ENCODE results near the gene L3MBTL4.

Gene L3MBTL4

DNA sequence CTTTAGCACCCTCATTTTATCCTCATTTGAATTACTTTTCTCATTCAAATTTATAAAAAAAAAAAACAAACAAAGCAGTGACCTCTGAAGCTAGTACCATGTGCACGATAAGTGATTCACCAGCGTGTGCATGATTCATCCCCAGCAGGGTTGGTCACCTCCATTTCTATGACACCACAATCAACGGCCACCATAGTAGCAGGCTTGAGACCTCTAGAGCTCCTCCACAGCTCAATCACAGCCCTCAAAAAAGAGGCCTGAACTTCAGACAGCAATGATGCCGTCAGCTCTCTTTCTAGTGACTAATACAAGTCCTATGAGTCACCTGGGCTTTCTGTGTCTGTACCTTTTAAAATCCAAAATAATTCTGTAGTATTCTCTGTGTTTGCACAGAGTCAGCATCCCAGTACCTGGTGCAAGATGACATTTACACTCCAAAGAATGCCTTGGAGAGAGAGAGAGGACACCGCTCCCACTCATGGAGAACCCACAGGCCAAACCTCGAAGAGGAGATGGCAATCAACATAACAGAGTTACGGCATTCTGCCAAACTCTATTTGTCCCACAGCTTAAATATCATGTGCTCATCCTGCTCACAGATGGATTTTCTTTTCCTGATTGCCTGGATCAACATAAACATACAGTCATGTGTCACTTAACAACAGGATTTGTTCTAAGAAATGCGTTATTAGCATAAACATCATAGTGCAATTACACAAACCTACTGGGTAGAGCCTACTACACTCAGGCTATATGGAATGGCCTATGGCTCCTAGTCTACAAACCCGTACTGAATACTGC lies 58.7 kb downstream of the L3MBTL4 start:
- no peaks in the 10 kb centered on the region for H3K36me3 ChIP-seq (ENCODE audit: control insufficient read depth, insufficient read depth, low read length)
- H3K27me3 ChIP-seq (ENCODE audit: control insufficient read depth, insufficient read depth, low read length) = no peaks in the 10 kb centered on the region
- no peak overlapping the region for H3K4me3 ChIP-seq (ENCODE audit: low read depth, low read length)
- no peaks in the 10 kb centered on the region for H3K9me3 ChIP-seq (ENCODE audit: control insufficient read depth, insufficient read depth, low read length)
- H3K4me1 ChIP-seq (ENCODE audit: control insufficient read depth, insufficient read depth, low read length) = peaks cover 19% of the 10 kb centered on the region
- no peak overlapping the region for H3K9ac ChIP-seq (ENCODE audit: low read depth, low read length)

DNA sequence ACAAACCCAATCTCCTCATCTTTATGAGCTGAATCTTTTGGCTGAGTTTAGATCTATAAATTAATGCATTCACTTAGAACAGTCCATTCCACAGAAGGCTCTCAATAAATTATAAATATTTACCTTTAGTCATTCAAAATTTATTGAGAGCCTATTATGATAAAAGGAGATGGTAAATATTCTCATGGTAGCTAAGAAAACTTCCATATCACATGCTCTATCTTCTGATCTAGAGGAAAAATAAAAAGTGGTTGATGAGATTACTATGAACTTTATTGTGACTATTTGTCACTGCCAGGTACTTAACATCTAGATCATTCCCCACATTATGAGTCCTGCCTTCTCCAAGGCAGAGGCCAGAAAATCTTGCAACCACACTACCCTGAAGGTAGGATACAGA lies 62.4 kb downstream of the L3MBTL4 start:
- H3K36me3 ChIP-seq (ENCODE audit: control insufficient read depth, insufficient read depth, low read length) = no peaks in the 10 kb centered on the region
- no peaks in the 10 kb centered on the region for H3K9me3 ChIP-seq (ENCODE audit: control insufficient read depth, insufficient read depth, low read length)
- H3K27me3 ChIP-seq (ENCODE audit: control insufficient read depth, insufficient read depth, low read length) = no peaks in the 10 kb centered on the region
- H3K4me3 ChIP-seq (ENCODE audit: low read depth, low read length) = no peak overlapping the region
- peaks cover 5% of the 10 kb centered on the region for H3K4me1 ChIP-seq (ENCODE audit: control insufficient read depth, insufficient read depth, low read length)
- no peak overlapping the region for H3K9ac ChIP-seq (ENCODE audit: low read depth, low read length)

DNA sequence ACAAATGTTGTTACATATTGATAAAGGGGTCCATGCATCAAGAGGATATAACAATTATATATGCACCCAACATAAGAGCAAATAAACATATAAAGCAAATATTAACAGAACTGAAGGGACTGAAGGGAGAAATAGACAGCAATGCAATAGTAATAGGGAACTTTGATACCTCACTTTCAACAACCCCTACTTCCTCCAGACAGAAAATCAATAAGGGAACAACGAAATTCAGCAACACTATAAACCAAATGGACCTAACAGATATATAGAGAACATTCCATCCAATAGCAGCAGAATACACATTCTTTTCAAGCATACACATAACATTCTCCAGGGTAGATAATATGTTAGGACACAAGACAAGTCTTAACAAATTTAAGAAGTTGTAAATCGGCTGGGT lies 71.7 kb downstream of the L3MBTL4 start:
- Histone ChIP-seq H3K4me3 (ENCODE audit: low read depth, low read length) (no peak overlapping the region), H3K27me3 (ENCODE audit: control insufficient read depth, insufficient read depth, low read length) (no peaks in the 10 kb centered on the region), H3K36me3 (ENCODE audit: control insufficient read depth, insufficient read depth, low read length) (no peaks in the 10 kb centered on the region), H3K4me1 (ENCODE audit: control insufficient read depth, insufficient read depth, low read length) (no peaks in the 10 kb centered on the region), H3K9me3 (ENCODE audit: control insufficient read depth, insufficient read depth, low read length) (no peaks in the 10 kb centered on the region), H3K9ac (ENCODE audit: low read depth, low read length) (no peak overlapping the region)

DNA sequence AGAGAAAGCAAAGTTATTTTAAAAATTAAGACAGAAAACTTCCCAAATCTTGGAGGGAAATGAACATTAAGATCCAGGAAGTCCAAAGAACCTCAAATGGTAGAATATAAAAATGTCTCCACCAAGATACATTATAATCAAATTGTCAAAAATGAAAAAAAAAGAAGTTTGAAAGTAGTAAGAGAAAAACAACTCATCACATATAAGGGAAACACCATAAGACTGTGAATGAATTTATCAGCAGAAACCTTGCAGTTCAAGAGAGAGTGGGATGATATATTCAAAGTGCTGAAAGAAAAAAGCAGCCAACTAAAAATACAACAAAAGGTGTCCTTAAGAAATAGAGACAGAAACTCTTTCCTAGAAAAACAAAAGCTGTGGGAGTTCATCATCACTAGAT lies 73.0 kb downstream of the L3MBTL4 start:
- no peaks in the 10 kb centered on the region for H3K4me1 ChIP-seq (ENCODE audit: control insufficient read depth, insufficient read depth, low read length)
- no peaks in the 10 kb centered on the region for H3K36me3 ChIP-seq (ENCODE audit: control insufficient read depth, insufficient read depth, low read length)
- H3K9me3 ChIP-seq (ENCODE audit: control insufficient read depth, insufficient read depth, low read length) = no peaks in the 10 kb centered on the region
- H3K27me3 ChIP-seq (ENCODE audit: control insufficient read depth, insufficient read depth, low read length) = no peaks in the 10 kb centered on the region
- no peak overlapping the region for H3K9ac ChIP-seq (ENCODE audit: low read depth, low read length)
- H3K4me3 ChIP-seq (ENCODE audit: low read depth, low read length) = no peak overlapping the region

DNA sequence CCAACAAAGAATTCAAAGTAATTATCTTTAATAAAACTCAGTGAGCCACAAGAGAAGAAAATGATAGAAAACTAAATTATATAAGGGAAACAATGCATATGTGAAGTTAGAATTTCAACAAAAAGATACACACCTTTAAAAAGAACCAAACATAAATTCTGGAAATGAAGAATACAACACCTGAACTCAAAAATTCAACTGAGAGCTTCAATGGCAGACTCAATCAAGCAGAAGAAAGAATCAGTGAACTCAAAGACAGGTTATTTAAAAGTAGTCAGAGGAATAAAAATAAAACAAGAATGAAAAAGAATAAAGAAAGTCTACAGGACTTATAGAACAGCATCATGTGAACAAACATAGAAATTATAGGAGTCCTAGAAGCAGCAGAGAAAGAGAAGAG lies 73.4 kb downstream of the L3MBTL4 start:
- H3K4me1 ChIP-seq (ENCODE audit: control insufficient read depth, insufficient read depth, low read length) = no peaks in the 10 kb centered on the region
- H3K9ac ChIP-seq (ENCODE audit: low read depth, low read length) = no peak overlapping the region
- H3K27me3 ChIP-seq (ENCODE audit: control insufficient read depth, insufficient read depth, low read length) = no peaks in the 10 kb centered on the region
- no peaks in the 10 kb centered on the region for H3K36me3 ChIP-seq (ENCODE audit: control insufficient read depth, insufficient read depth, low read length)
- H3K4me3 ChIP-seq (ENCODE audit: low read depth, low read length) = no peak overlapping the region
- H3K9me3 ChIP-seq (ENCODE audit: control insufficient read depth, insufficient read depth, low read length) = no peaks in the 10 kb centered on the region

DNA sequence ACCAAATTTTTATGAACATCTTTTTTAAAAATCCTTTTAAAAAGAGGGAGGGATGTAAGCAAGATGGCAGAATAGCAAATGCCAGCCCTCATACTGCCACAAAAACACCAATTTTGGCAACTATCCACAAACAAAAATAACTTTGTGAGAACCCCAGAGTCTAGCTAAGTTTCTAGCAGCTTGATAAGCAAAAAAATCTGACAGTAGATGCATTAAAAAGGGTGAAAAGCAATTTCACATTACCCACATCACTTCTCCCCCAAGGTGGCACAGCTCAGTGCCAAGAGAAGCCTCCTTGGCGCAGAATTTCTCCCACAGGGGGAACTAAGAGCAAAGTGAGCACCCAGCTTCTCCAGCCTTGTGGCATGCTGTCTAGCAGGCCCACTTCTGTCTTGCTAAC lies 74.6 kb downstream of the L3MBTL4 start:
- Histone ChIP-seq H3K4me3 (ENCODE audit: low read depth, low read length) (no peak overlapping the region), H3K4me1 (ENCODE audit: control insufficient read depth, insufficient read depth, low read length) (no peaks in the 10 kb centered on the region), H3K9me3 (ENCODE audit: control insufficient read depth, insufficient read depth, low read length) (no peaks in the 10 kb centered on the region)

DNA sequence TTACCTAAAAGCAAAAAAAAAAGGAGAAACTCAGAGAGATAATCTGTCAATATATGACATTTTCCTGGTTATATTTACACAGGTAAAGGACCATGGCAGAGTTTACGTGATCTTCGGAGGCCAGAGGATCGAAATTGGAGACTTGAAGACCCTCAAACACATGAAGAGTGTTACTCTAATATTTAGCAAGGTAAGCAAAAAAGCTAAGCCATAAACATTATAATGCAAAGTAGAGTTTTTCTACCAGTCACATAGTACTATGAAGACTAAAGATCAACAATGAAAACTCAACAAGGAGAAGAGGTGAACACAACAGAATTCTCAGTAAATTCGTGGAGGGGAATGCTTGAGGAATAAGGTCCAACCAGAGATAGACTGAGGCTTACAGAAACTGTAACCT lies 78.5 kb downstream of the L3MBTL4 start:
- H3K27me3 ChIP-seq (ENCODE audit: control insufficient read depth, insufficient read depth, low read length) = no peaks in the 10 kb centered on the region
- no peaks in the 10 kb centered on the region for H3K4me1 ChIP-seq (ENCODE audit: control insufficient read depth, insufficient read depth, low read length)
- H3K9ac ChIP-seq (ENCODE audit: low read depth, low read length) = no peak overlapping the region
- no peaks in the 10 kb centered on the region for H3K9me3 ChIP-seq (ENCODE audit: control insufficient read depth, insufficient read depth, low read length)
- no peaks in the 10 kb centered on the region for H3K36me3 ChIP-seq (ENCODE audit: control insufficient read depth, insufficient read depth, low read length)
- H3K4me3 ChIP-seq (ENCODE audit: low read depth, low read length) = no peak overlapping the region

More for the DNA sequence above, 74.6 kb downstream of the L3MBTL4 start:
- Histone ChIP-seq H3K9ac (ENCODE audit: low read depth, low read length) (no peak overlapping the region), H3K36me3 (ENCODE audit: control insufficient read depth, insufficient read depth, low read length) (no peaks in the 10 kb centered on the region), H3K27me3 (ENCODE audit: control insufficient read depth, insufficient read depth, low read length) (no peaks in the 10 kb centered on the region)

DNA sequence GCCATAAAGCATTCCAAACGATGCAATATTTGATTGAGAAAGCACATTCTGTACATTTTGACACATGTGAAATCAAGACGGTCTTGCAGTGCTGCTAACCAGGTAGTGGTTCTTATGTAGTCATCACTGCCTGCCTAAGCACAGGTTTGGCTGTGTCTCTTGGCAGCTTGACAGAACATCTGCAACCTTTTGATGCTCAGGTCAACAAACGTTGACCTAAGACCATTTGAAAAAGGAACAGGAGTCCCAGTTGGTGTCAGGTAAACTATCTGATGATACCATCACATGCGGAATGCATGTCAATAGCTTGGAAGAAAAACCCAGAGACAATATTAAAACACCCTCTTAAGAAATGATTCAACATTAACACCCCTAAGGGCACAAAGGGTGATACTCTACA lies 80.7 kb downstream of the L3MBTL4 start:
- H3K9me3 ChIP-seq (ENCODE audit: control insufficient read depth, insufficient read depth, low read length) = no peaks in the 10 kb centered on the region
- H3K4me1 ChIP-seq (ENCODE audit: control insufficient read depth, insufficient read depth, low read length) = no peaks in the 10 kb centered on the region
- no peak overlapping the region for H3K4me3 ChIP-seq (ENCODE audit: low read depth, low read length)
- no peaks in the 10 kb centered on the region for H3K36me3 ChIP-seq (ENCODE audit: control insufficient read depth, insufficient read depth, low read length)
- no peaks in the 10 kb centered on the region for H3K27me3 ChIP-seq (ENCODE audit: control insufficient read depth, insufficient read depth, low read length)
- no peak overlapping the region for H3K9ac ChIP-seq (ENCODE audit: low read depth, low read length)

DNA sequence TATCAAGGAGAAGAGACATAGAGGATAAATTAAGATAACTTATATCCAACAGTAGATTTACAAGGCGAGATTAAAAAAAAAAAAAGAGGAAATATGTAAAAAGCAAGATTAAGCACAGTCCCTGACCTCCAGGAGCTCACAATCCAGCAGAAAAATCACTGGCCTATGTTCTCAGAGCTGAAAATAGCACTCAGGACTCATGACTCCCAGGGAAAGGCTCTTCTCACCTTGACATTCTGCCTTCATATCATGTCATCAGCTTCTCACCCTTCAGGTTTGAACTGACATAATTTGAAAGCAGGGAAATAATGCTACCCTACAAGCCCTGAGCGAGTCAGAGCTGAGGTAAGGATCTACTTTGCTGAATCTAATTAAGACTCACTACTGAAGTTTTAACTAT lies 82.8 kb downstream of the L3MBTL4 start:
- H3K4me3 ChIP-seq (ENCODE audit: low read depth, low read length) = no peak overlapping the region
- H3K27me3 ChIP-seq (ENCODE audit: control insufficient read depth, insufficient read depth, low read length) = no peaks in the 10 kb centered on the region
- no peaks in the 10 kb centered on the region for H3K4me1 ChIP-seq (ENCODE audit: control insufficient read depth, insufficient read depth, low read length)
- H3K36me3 ChIP-seq (ENCODE audit: control insufficient read depth, insufficient read depth, low read length) = no peaks in the 10 kb centered on the region
- H3K9ac ChIP-seq (ENCODE audit: low read depth, low read length) = no peak overlapping the region
- no peaks in the 10 kb centered on the region for H3K9me3 ChIP-seq (ENCODE audit: control insufficient read depth, insufficient read depth, low read length)

DNA sequence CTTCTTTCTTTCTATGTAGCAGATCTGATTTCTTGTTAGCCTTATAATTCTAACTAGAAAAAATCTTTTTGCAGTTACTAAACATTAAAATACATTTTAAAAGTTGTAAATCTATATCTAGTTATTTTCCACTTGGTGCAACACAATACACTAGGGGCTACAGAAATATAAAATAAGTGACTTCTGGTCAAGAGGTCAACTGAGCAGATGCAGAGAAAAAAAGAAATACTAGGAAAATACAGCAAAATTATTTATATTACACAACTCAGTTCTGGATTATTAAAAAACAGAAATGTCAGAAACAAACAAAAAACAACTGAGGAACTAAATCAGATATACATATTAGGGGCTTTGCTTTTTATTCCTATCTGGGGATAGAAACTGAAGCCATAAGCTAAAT lies 83.9 kb downstream of the L3MBTL4 start:
- Histone ChIP-seq H3K36me3 (ENCODE audit: control insufficient read depth, insufficient read depth, low read length) (no peaks in the 10 kb centered on the region), H3K4me3 (ENCODE audit: low read depth, low read length) (no peak overlapping the region), H3K9me3 (ENCODE audit: control insufficient read depth, insufficient read depth, low read length) (no peaks in the 10 kb centered on the region), H3K9ac (ENCODE audit: low read depth, low read length) (no peak overlapping the region), H3K27me3 (ENCODE audit: control insufficient read depth, insufficient read depth, low read length) (no peaks in the 10 kb centered on the region), H3K4me1 (ENCODE audit: control insufficient read depth, insufficient read depth, low read length) (no peaks in the 10 kb centered on the region)

DNA sequence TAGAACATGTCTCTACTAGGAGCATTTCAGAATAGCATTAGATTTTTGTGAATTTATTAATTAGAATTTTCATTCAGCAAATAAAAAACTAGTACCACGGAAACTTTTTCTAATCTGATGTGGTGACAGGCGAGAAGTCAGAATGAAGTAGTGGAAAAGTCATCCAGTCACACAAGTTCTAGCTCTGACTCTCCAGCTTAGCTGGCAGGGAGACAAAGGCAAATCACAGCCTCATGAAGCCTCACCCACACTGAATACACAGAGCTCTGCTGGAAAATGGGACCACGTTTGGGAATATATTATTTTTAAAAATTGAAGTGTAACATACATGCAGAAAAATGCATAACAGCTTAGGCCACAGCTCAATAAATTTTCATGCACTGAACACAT lies 86.1 kb downstream of the L3MBTL4 start:
- Histone ChIP-seq H3K4me3 (ENCODE audit: low read depth, low read length) (no peak overlapping the region), H3K4me1 (ENCODE audit: control insufficient read depth, insufficient read depth, low read length) (no peaks in the 10 kb centered on the region), H3K9ac (ENCODE audit: low read depth, low read length) (no peak overlapping the region), H3K36me3 (ENCODE audit: control insufficient read depth, insufficient read depth, low read length) (no peaks in the 10 kb centered on the region), H3K27me3 (ENCODE audit: control insufficient read depth, insufficient read depth, low read length) (no peaks in the 10 kb centered on the region), H3K9me3 (ENCODE audit: control insufficient read depth, insufficient read depth, low read length) (peaks cover 5% of the 10 kb centered on the region)

DNA sequence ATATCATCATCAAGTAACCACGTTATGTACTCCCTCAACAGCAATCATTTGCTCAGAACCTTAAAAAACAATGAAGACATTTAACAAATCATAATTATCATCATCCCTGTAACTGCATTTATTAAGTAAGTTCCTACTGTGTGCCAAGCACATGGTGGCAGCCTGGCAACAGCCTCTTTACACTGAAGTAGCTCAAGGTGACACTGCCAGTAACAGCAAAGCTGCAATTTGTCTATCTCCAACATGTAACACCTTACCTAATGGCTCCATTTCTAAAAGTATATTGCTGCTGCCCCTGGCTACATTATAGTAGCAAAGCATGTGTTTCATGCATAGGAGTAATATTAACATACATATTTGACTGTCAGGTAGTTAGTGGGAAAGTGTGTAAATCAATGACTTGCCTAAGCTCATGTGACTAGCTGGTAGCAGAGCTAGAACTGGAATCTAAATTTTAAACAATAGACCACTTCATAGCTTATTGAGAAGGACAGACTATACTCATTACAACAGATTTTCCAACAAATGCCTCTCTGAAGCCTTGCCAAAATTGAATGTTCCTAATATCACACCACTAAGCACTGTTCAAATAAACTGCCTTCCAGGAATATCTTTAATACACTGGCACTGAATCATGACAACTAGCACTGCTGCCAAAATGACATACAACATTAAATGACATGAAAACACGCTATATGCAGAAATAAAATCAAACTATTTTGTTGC lies 86.7 kb downstream of the L3MBTL4 start:
- no peak overlapping the region for H3K4me3 ChIP-seq (ENCODE audit: low read depth, low read length)
- no peak overlapping the region for H3K9ac ChIP-seq (ENCODE audit: low read depth, low read length)
- peaks cover 9% of the 10 kb centered on the region for H3K9me3 ChIP-seq (ENCODE audit: control insufficient read depth, insufficient read depth, low read length)
- no peaks in the 10 kb centered on the region for H3K4me1 ChIP-seq (ENCODE audit: control insufficient read depth, insufficient read depth, low read length)
- no peaks in the 10 kb centered on the region for H3K27me3 ChIP-seq (ENCODE audit: control insufficient read depth, insufficient read depth, low read length)
- no peaks in the 10 kb centered on the region for H3K36me3 ChIP-seq (ENCODE audit: control insufficient read depth, insufficient read depth, low read length)
